Activated naive CD8-positive, alpha-beta T cell (primary cell): ENCODE results near the gene ALX4.

Experiments used
- H3K27ac Mint-ChIP-seq: one replicate; pipeline ENCODE4 v1.8.0; 2021; ENCODE audit warnings: mixed read lengths
- H3K27me3 Mint-ChIP-seq: one replicate; pipeline ENCODE4 v1.8.0; 2021; ENCODE audit warnings: mixed read lengths
- H3K36me3 Mint-ChIP-seq: one replicate; pipeline ENCODE4 v1.8.0; 2021; ENCODE audit warnings: mixed read lengths
- H3K4me1 Mint-ChIP-seq: one replicate; pipeline ENCODE4 v1.8.0; 2021; ENCODE audit warnings: low read depth, mixed read lengths
- H3K4me3 Mint-ChIP-seq: one replicate; pipeline ENCODE4 v1.8.0; 2021; ENCODE audit warnings: mild to moderate bottlenecking, mixed read lengths
- H3K9me3 Mint-ChIP-seq: one replicate; pipeline ENCODE4 v1.8.0; 2021; ENCODE audit warnings: low read depth, mixed read lengths

The ALX4 gene

GRCh38 chr11:44244639-44245310 lies 65.2 kb downstream of the ALX4 start:
- no peaks in the 10 kb centered on the region for H3K27me3 Mint-ChIP-seq
- peaks cover 39% of the 10 kb centered on the region for H3K36me3 Mint-ChIP-seq
- H3K4me3 Mint-ChIP-seq: no peak overlapping the region
- no peak overlapping the region for H3K27ac Mint-ChIP-seq
- no peaks in the 10 kb centered on the region for H3K4me1 Mint-ChIP-seq
- H3K9me3 Mint-ChIP-seq: no peaks in the 10 kb centered on the region

GRCh38 chr11:44243595-44244343 lies 66.2 kb downstream of the ALX4 start:
- H3K27ac Mint-ChIP-seq: peak overlapping the region; percentile 43
- H3K4me1 Mint-ChIP-seq: no peaks in the 10 kb centered on the region
- H3K36me3 Mint-ChIP-seq: peaks cover 36% of the 10 kb centered on the region
- H3K4me3 Mint-ChIP-seq: no peak overlapping the region
- no peaks in the 10 kb centered on the region for H3K27me3 Mint-ChIP-seq
- H3K9me3 Mint-ChIP-seq: no peaks in the 10 kb centered on the region

- Mint-ChIP-seq H3K9me3 (no peaks in the 10 kb centered on the region), H3K27me3 (no peaks in the 10 kb centered on the region), H3K4me1 (no peaks in the 10 kb centered on the region), H3K4me3 (no peak overlapping the region), H3K27ac (no peak overlapping the region), H3K36me3 (peaks cover 37% of the 10 kb centered on the region)
Observed at GRCh38 chr11:44243086-44243485, 66.9 kb downstream of the ALX4 start.

GRCh38 chr11:44241851-44242250 lies 68.1 kb downstream of the ALX4 start:
- peaks cover 40% of the 10 kb centered on the region for H3K36me3 Mint-ChIP-seq
- no peak overlapping the region for H3K27ac Mint-ChIP-seq
- no peaks in the 10 kb centered on the region for H3K9me3 Mint-ChIP-seq
- no peaks in the 10 kb centered on the region for H3K27me3 Mint-ChIP-seq
- no peak overlapping the region for H3K4me3 Mint-ChIP-seq
- no peaks in the 10 kb centered on the region for H3K4me1 Mint-ChIP-seq

GRCh38 chr11:44237156-44237555 lies 72.8 kb downstream of the ALX4 start:
- no peaks in the 10 kb centered on the region for H3K27me3 Mint-ChIP-seq
- no peak overlapping the region for H3K27ac Mint-ChIP-seq
- no peaks in the 10 kb centered on the region for H3K9me3 Mint-ChIP-seq
- H3K4me1 Mint-ChIP-seq: no peaks in the 10 kb centered on the region
- H3K36me3 Mint-ChIP-seq: peaks cover 31% of the 10 kb centered on the region
- H3K4me3 Mint-ChIP-seq: no peak overlapping the region

GRCh38 chr11:44236296-44236695 lies 73.6 kb downstream of the ALX4 start:
- H3K27me3 Mint-ChIP-seq: no peaks in the 10 kb centered on the region
- peaks cover 34% of the 10 kb centered on the region for H3K36me3 Mint-ChIP-seq
- H3K4me1 Mint-ChIP-seq: no peaks in the 10 kb centered on the region

DNA sequence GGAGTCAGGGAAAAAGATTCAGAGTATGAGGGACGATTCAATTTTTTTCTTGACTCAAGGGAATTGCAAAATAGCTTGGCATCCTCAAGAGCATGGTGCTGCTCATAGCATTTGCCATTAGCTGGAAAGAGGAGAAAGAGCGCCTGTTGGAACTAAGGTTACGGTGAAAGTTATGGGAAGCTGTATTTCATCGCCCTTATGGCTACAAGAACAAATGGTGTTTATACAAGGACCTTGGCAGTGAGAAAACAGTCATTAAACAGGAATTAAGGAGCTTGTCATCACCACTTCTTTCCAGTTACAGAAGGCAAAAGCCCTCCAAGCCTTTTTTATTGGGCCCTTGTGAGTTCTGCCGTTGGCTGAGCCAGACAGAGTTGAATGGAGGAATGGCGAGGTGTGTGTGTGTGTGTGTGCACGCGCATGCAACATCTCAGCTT lies 74.2 kb downstream of the ALX4 start:
- Mint-ChIP-seq H3K27ac (no peak overlapping the region), H3K27me3 (no peaks in the 10 kb centered on the region), H3K36me3 (peaks cover 37% of the 10 kb centered on the region), H3K4me3 (no peak overlapping the region), H3K9me3 (no peaks in the 10 kb centered on the region), H3K4me1 (no peaks in the 10 kb centered on the region)

More at GRCh38 chr11:44236296-44236695, 73.6 kb downstream of the ALX4 start:
- Mint-ChIP-seq H3K9me3 (no peaks in the 10 kb centered on the region), H3K27ac (no peak overlapping the region), H3K4me3 (no peak overlapping the region)

DNA sequence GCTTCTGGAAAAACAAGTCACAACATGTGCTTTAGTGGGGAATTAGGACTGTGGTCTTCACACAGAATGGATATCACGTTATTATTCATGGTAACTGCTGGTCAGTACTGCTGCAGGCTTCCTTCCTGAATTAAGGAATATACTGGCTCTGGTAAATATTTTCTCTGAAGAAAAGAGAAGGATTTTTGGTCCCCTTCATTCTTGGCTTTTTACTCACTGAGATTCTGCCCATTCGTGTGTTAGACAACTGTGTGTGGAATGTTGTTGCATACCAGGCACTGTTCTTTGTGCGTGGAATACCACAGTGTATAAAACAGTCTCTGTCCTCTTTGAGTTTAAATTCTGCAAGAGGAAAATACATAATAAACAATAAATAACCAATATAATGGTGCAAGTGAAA lies 80.3 kb downstream of the ALX4 start:
- H3K9me3 Mint-ChIP-seq: no peaks in the 10 kb centered on the region
- no peak overlapping the region for H3K27ac Mint-ChIP-seq
- H3K27me3 Mint-ChIP-seq: no peaks in the 10 kb centered on the region
- H3K4me1 Mint-ChIP-seq: peaks cover 7% of the 10 kb centered on the region
- peaks cover 24% of the 10 kb centered on the region for H3K36me3 Mint-ChIP-seq
- H3K4me3 Mint-ChIP-seq: no peak overlapping the region

- peaks cover 24% of the 10 kb centered on the region for H3K36me3 Mint-ChIP-seq
- no peaks in the 10 kb centered on the region for H3K27me3 Mint-ChIP-seq
- no peak overlapping the region for H3K4me3 Mint-ChIP-seq
- H3K4me1 Mint-ChIP-seq: peaks cover 7% of the 10 kb centered on the region
- no peak overlapping the region for H3K27ac Mint-ChIP-seq
- no peaks in the 10 kb centered on the region for H3K9me3 Mint-ChIP-seq
Observed at GRCh38 chr11:44229098-44229497, 80.8 kb downstream of the ALX4 start.

DNA sequence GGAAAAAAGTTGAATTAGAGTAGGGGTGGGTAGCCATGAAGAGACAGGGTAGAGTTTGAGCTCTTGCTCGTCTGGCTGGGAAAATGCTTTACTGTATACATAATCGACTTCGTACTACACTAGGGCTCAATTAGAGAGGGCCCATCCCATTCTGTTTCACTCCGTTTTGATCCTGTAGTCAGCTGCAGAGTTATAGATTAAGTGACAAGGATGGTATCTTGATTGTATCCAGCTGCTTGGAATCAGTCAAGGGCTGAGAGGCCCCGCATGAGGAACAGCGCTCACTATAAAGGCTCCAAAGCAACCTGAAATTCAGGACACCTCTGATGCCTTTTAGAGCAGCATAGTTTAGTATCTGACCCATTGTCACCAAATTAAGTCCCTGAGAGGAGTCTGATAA lies 81.6 kb downstream of the ALX4 start:
- Mint-ChIP-seq H3K27ac (no peak overlapping the region), H3K4me1 (peaks cover 7% of the 10 kb centered on the region), H3K27me3 (no peaks in the 10 kb centered on the region), H3K4me3 (no peak overlapping the region), H3K36me3 (peaks cover 24% of the 10 kb centered on the region), H3K9me3 (no peaks in the 10 kb centered on the region)

DNA sequence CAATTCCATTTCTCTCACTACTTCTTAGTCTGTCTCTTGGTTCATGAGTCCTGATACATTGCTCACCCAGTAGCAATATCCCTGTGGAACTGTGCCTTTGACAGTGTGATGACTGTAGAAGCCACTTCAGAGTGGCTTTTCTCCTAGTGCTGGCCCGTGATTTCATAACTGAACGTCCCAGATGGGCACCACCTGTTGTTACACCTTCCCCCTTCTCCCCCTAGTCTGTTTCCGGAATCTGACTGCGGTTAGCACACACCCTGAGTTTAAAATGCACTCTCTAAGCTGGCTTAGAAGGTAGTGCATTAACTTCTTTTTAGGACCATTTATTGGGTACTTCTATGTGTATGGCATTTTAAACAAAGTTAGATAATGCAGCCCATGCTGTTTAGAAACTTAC lies 83.0 kb downstream of the ALX4 start:
- peaks cover 28% of the 10 kb centered on the region for H3K36me3 Mint-ChIP-seq
- H3K27me3 Mint-ChIP-seq: no peaks in the 10 kb centered on the region
- no peak overlapping the region for H3K4me3 Mint-ChIP-seq
- no peak overlapping the region for H3K27ac Mint-ChIP-seq
- H3K4me1 Mint-ChIP-seq: peaks cover 7% of the 10 kb centered on the region
- no peaks in the 10 kb centered on the region for H3K9me3 Mint-ChIP-seq

DNA sequence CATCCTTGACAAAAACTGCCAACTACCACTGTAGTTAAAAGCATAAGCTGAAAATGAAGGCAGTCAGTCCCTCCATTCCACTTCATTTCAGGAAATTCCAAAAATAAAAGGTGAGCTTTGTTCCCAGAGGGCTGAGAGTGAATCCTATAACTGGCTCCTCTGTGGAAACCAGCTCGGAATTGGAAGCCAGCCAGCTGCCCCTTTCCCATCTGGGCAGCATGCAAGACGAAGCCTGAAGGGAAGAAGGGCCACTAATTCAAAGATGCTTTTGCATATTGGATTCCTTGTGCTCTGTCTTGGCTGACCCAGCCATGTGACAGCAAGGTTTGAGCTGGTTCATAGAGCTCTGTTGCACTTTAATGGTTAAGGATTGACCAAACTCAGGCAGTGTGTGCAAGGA lies 83.4 kb downstream of the ALX4 start:
- H3K4me1 Mint-ChIP-seq: peaks cover 7% of the 10 kb centered on the region
- H3K4me3 Mint-ChIP-seq: no peak overlapping the region
- no peaks in the 10 kb centered on the region for H3K27me3 Mint-ChIP-seq
- H3K9me3 Mint-ChIP-seq: no peaks in the 10 kb centered on the region
- H3K36me3 Mint-ChIP-seq: peaks cover 31% of the 10 kb centered on the region
- no peak overlapping the region for H3K27ac Mint-ChIP-seq

- Mint-ChIP-seq H3K4me1 (peaks cover 7% of the 10 kb centered on the region), H3K27ac (no peak overlapping the region), H3K4me3 (no peak overlapping the region), H3K9me3 (no peaks in the 10 kb centered on the region), H3K27me3 (no peaks in the 10 kb centered on the region), H3K36me3 (peaks cover 31% of the 10 kb centered on the region)
Observed at GRCh38 chr11:44224867-44225501, 85.0 kb downstream of the ALX4 start.

DNA sequence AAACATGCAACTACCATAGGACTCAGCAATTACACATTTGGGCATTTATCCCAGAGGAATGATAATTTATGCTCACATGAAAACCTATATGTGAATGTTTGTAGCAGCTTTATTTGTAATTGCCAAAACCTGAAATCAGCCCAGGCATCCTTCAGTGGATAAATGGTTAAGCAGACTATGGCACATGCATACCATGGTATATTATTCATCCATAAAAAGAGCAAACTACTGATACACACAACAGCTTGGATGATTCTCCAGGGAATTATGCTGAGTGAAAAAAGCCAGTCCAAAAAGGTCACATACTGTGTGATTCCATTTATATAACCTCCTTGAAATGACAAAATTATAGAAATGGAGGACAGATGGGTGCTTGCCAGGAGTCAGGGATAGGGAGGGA lies 86.7 kb downstream of the ALX4 start:
- no peak overlapping the region for H3K27ac Mint-ChIP-seq
- no peaks in the 10 kb centered on the region for H3K9me3 Mint-ChIP-seq
- no peak overlapping the region for H3K4me3 Mint-ChIP-seq

DNA sequence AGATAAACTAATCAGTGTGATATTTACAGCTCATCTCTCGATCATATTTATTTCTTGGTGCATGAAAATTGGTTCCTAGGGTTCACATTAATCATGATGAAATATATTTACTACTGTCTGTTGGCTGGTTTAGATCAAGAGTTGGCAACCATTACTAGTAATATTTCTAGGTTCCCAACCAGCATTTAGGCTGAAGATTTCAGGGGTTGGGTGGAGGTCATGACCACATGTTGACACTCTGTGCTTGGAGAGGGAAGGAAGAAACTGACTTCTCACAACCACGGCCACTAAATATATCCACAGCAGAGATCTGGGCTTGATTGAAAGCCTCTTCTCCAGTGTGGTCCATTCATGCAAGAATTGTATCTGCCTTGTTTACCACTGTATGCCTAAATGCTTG lies 87.9 kb downstream of the ALX4 start:
- H3K4me3 Mint-ChIP-seq: no peak overlapping the region

More for the DNA sequence above, 86.7 kb downstream of the ALX4 start:
- peaks cover 37% of the 10 kb centered on the region for H3K36me3 Mint-ChIP-seq
- peaks cover 7% of the 10 kb centered on the region for H3K4me1 Mint-ChIP-seq
- H3K27me3 Mint-ChIP-seq: no peaks in the 10 kb centered on the region

More for the DNA sequence above, 87.9 kb downstream of the ALX4 start:
- Mint-ChIP-seq H3K36me3 (peaks cover 41% of the 10 kb centered on the region), H3K27me3 (no peaks in the 10 kb centered on the region), H3K27ac (no peak overlapping the region), H3K9me3 (no peaks in the 10 kb centered on the region), H3K4me1 (peaks cover 4% of the 10 kb centered on the region)
